K562 (cell line): ENCODE measurements around the gene ARID3B. TPM values are rescaled to one million over a fixed set of nuclear protein-coding genes. Genes with fewer than 3 reads are reported as not detected.

Experiments
- BCL6 ChIP-seq: fragments of 250-450 bp; sonication (Bioruptor Pico); IDR thresholded peaks from 2 replicates; pipeline ENCODE4 v1.4.0; 2020
- CBX3 ChIP-seq, 2 experiments: IDR thresholded peaks; 1 replicate in 1 of 2; 2 replicates in 1 of 2; pipeline ENCODE4 v1.6.1; 2012; ENCODE audit warnings: inconsistent platforms in 2 of 2, low read length in 2 of 2, borderline replicate concordance in 1 of 2, control low read depth in 1 of 2
- CBX8 ChIP-seq: fragments of 200-600 bp; sonication (generic); IDR thresholded peaks from 2 replicates; pipeline ENCODE4 v1.6.1; 2012; ENCODE audit warnings: borderline replicate concordance, mixed run types, low read depth, mild to moderate bottlenecking, moderate library complexity, mixed read lengths, low read length, control low read depth, inconsistent platforms; ENCODE audit not compliant: poor library complexity, severe bottlenecking; ENCODE audit errors: extremely low read depth
- CSDE1 ChIP-seq, 2 experiments: fragments of 450-650 bp; IDR thresholded peaks; 2 replicates each; pipeline ENCODE4 v1.6.1; 2016; ENCODE audit warnings: mild to moderate bottlenecking in 1 of 2
- E2F8 ChIP-seq: fragments of 450-650 bp; IDR thresholded peaks from 2 replicates; pipeline ENCODE4 v1.7.1; 2018; ENCODE audit warnings: mild to moderate bottlenecking, low read depth; ENCODE audit not compliant: partially characterized antibody
- ETV1 ChIP-seq: fragments of 450-650 bp; conservative IDR thresholded peaks from 2 replicates; pipeline ENCODE4 v1.6.1; 2016; ENCODE audit warnings: missing genetic modification characterization, control low read depth, low read depth, missing compliant biosample characterization
- FIP1L1 ChIP-seq: fragments of 200-400 bp; formaldehyde crosslinking; IDR thresholded peaks from 2 replicates; pipeline ENCODE4 v1.6.1; 2018; ENCODE audit warnings: mild to moderate bottlenecking, low read depth, low read length; ENCODE audit not compliant: poor library complexity, severe bottlenecking
- HES1 ChIP-seq: fragments of 450-650 bp; IDR thresholded peaks from 2 replicates; pipeline ENCODE4 v1.6.1; 2016; ENCODE audit warnings: low read depth, mild to moderate bottlenecking, moderate library complexity
- HNRNPH1 ChIP-seq: fragments of 200-400 bp; formaldehyde crosslinking; optimal IDR thresholded peaks from 2 replicates; pipeline ENCODE3; 2017; ENCODE audit warnings: low read depth, mild to moderate bottlenecking, low read length, moderate library complexity
- HOMEZ ChIP-seq: fragments of 250-450 bp; sonication (Bioruptor Pico); IDR thresholded peaks from 2 replicates; pipeline ENCODE4 v1.4.0; 2020; ENCODE audit warnings: mild to moderate bottlenecking, moderate library complexity
- MED1 ChIP-seq: sonication (generic); formaldehyde crosslinking; IDR thresholded peaks from 2 replicates; pipeline ENCODE4 v1.8.1; 2023; ENCODE audit warnings: missing genetic modification reagents, borderline replicate concordance
- MEF2D ChIP-seq: conservative IDR thresholded peaks from 2 replicates; pipeline ENCODE4 v1.6.1; 2016; ENCODE audit warnings: low read depth, missing genetic modification characterization, missing compliant biosample characterization
- PBX2 ChIP-seq, 2 experiments: IDR thresholded peaks in 1 of 2; conservative IDR thresholded peaks in 1 of 2; 2 replicates each; pipeline ENCODE4 v1.6.1; 2016; ENCODE audit warnings: low read depth in 2 of 2, mild to moderate bottlenecking in 1 of 2, missing compliant biosample characterization in 1 of 2, missing genetic modification characterization in 1 of 2, moderate library complexity in 1 of 2
- PHF8 ChIP-seq: fragments of 200-600 bp; sonication (generic); IDR thresholded peaks from 2 replicates; pipeline ENCODE4 v1.6.1; 2012; ENCODE audit warnings: mixed run types, mild to moderate bottlenecking, inconsistent platforms, low read length, moderate library complexity, borderline replicate concordance
- POLR2AphosphoS5 ChIP-seq: IDR thresholded peaks from 2 replicates; pipeline ENCODE4 v1.6.1; 2011; ENCODE audit warnings: mild to moderate bottlenecking, low read depth, low read length, moderate library complexity; ENCODE audit not compliant: control insufficient read depth, insufficient read depth
- RB1 ChIP-seq: fragments of 450-650 bp; IDR thresholded peaks from 2 replicates; pipeline ENCODE4 v1.6.1; 2017; ENCODE audit warnings: low read depth, mild to moderate bottlenecking
- SMAD3 ChIP-seq: fragments of 450-650 bp; formaldehyde crosslinking; conservative IDR thresholded peaks from 2 replicates; pipeline ENCODE4 v1.4.0; 2020; ENCODE audit warnings: mild to moderate bottlenecking
- SNAPC5 ChIP-seq: fragments of 250-450 bp; sonication (Bioruptor Pico); IDR thresholded peaks from 2 replicates; pipeline ENCODE4 v1.8.0; 2021; ENCODE audit warnings: moderate library complexity, mild to moderate bottlenecking, inconsistent platforms
- TRIM28 ChIP-seq: fragments of 450-650 bp; IDR thresholded peaks from 2 replicates; pipeline ENCODE4 v1.6.1; 2017
- ZC3H11A ChIP-seq: IDR thresholded peaks from 2 replicates; pipeline ENCODE4 v1.6.1; 2012; ENCODE audit warnings: low read depth, low read length, improper control_type of control experiment
- polyA plus RNA-seq, 8 experiments: library from polyadenylated mRNA; depleted of rRNA in 4 of 8; stranded (reverse) in 5 of 8; unstranded in 3 of 8; fragments of >200 nt; fragmentation: Nextera tagmentation in 2 of 8; fragmentation: Illumina TruSeq in 1 of 8; extraction: Ambion mirVana in 2 of 8; extraction: Trizol in 1 of 8; gene quantifications; 2 replicates each; pipeline versions ENCODE4 v1.2.1 to v1.2.3, GENCODE V29; 2011 to 2014; ENCODE audit warnings: inconsistent platforms in 1 of 8, missing spikeins in 1 of 8
- total RNA-seq, 7 experiments: library from RNA; depleted of rRNA in 6 of 7; stranded (reverse); fragments of >200 nt in 6 of 7; fragmentation: Illumina TruSeq in 2 of 7; extraction: Trizol in 2 of 7; gene quantifications; 2 replicates each; pipeline versions ENCODE4 v1.2.1 to v1.2.3, GENCODE V29; 2011 to 2021; ENCODE audit warnings: low replicate concordance in 1 of 7

Gene ARID3B
- total and polyA plus RNA-seq, 9 of the 15 experiments (the other 6 are each of a cell fraction or from before 2014, with no cell fraction given) = 0.32 to 15.1 (median 7.1) TPM

- TF ChIP-seq CBX3 (IDR thresholded peaks at IDR 0.05; ENCODE audit: borderline replicate concordance in 1 of 2, low read length in 2 of 2) = no peak
- TF ChIP-seq POLR2AphosphoS5 = peak; percentile 36; the same call in 1 of the 2 replicates
- no peak for TF ChIP-seq HNRNPH1
- no peak for TF ChIP-seq E2F8
- peak; percentile 10 for TF ChIP-seq FIP1L1
- no peak for TF ChIP-seq TRIM28
- no peak for TF ChIP-seq SMAD3 (CRISPR knock-in tag)
- no peak for TF ChIP-seq MEF2D (tag)
- no peak for TF ChIP-seq ZC3H11A
- TF ChIP-seq ETV1 = 0 out of 2 replicates have a peak, but pooled peaks have one; percentile 19
- TF ChIP-seq CBX8 = no peak
- no peak for TF ChIP-seq HES1
- no peak for TF ChIP-seq HOMEZ (CRISPR knock-in tag)
- no peak for TF ChIP-seq BCL6
- no peak for TF ChIP-seq PBX2 (CRISPR knock-in tag; IDR thresholded peaks at IDR 0.05; ENCODE audit: low read depth)
- no peak for TF ChIP-seq PBX2 (tag; conservative IDR thresholded peaks at IDR 0.05; ENCODE audit: low read depth)
- TF ChIP-seq CSDE1 (IDR thresholded peaks at IDR 0.05) = no peak
- TF ChIP-seq PHF8 = no peak
- no peak for TF ChIP-seq SNAPC5
- TF ChIP-seq RB1 = no peak
- no peak for TF ChIP-seq MED1 (CRISPR knock-in tag)
Measured at GRCh38 chr15:74616366-74616939, 75.4 kb downstream of the ARID3B start (continued).
